T-helper 1 cell (primary cell): ENCODE data around the gene GRAPL.
A peak's percentile ranks its signal among the peaks of the same experiment; 100 is the strongest.
"Not testable (repeated sequence)": the region's sequence is repeated elsewhere in the genome, so short reads cannot be mapped to it uniquely, and the experiment has no call there.

Experiments
- DNase-seq, 5 donors: peaks; one replicate each; pipeline ENCODE4 v3.0.0-alpha.2; 2012 to 2020

The GRAPL gene

GRCh38 chr17:19189781-19190405 is 62.5 kb downstream of the GRAPL start:
- not testable (repeated sequence) for DNase-seq

GRCh38 chr17:19196382-19197204 is 69.2 kb downstream of the GRAPL start:
- DNase-seq, result peak in 2 of 5 donors; percentile 2 to 3

- not testable (repeated sequence) for DNase-seq
Observed at GRCh38 chr17:19202448-19202847, 75.1 kb downstream of the GRAPL start.

DNA sequence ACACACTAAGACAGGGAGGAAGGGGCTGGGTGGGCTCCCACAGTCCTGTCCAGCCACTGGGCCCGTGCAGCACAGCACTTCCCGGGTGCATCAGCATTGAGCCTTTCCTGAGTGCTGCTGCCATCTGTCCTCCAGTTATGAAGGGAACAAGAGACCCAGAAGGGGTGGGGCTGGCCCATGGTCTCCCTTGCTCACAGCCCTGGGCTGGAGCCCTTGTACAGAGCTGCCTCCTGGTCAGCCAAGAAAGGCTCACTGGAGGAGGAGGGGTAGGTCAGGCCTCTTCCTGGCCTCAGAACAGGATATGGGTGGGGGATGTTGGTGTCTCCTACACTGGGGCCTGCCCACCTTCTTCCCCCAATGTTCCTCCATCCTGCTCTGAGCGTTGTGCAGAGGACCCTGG is 76.0 kb downstream of the GRAPL start:
- not testable (repeated sequence) for DNase-seq
